AG04449 (cell line): ENCODE measurements around the gene ZNF362.

Experiments used
- CTCF ChIA-PET: fragments of 350-600 bp; formaldehyde crosslinking; extraction: SDS; loops from one replicate; lab custom pipeline; 2021; ENCODE audit warnings: antibody characterized with exemption; lab: Yijun Ruan, JAX
- POLR2A ChIA-PET: fragments of 400-600, 350-600 bp; formaldehyde crosslinking; extraction: SDS; loops from one replicate; lab custom pipeline; 2020; ENCODE audit warnings: antibody characterized with exemption, inconsistent platforms; lab: Yijun Ruan, JAX
- DNase-seq: peaks from one replicate; pipeline ENCODE4 v3.0.0-alpha.2; 2010; ENCODE audit warnings: low read depth, low spot score
- H3K4me3 ChIP-seq: 2 replicates; pipeline ENCODE4 v1.5.1; 2011; ENCODE audit warnings: low read depth, mild to moderate bottlenecking, control low read depth, low read length
- CTCF ChIP-seq: IDR thresholded peaks from one replicate; pipeline ENCODE4 v1.5.1; 2011; ENCODE audit warnings: mild to moderate bottlenecking, moderate library complexity, low read length, control low read depth, inconsistent platforms; ENCODE audit not compliant: insufficient read depth; ENCODE audit errors: missing control alignments

ZNF362 gene

GRCh38 chr1:33332881-33333280 lies 76.6 kb downstream of the ZNF362 start:
- no peak for TF ChIP-seq CTCF
- H3K4me3 ChIP-seq: no peak overlapping the region
- CTCF ChIA-PET: interaction anchor here (0.9 to 1.4 kb wide), 3 partner anchors 10 to 139 kb away, joined by 3 to 5 read pairs (median 4); no protein-coding TSS in a partner anchor
- DNase-seq: no peak
- POLR2A ChIA-PET: interaction anchor here (0.9 kb wide), 1 partner anchor 10 kb away, joined by 3 read pairs; no protein-coding TSS in a partner anchor

GRCh38 chr1:33334081-33334552 lies 77.8 kb downstream of the ZNF362 start:
- no peak for DNase-seq
- no peak overlapping the region for H3K4me3 ChIP-seq
- ChIA-PET CTCF (interaction anchor here (3.1 kb wide), 1 partner anchor 122 kb away, joined by 12 read pairs; no protein-coding TSS in a partner anchor), POLR2A (no interaction called here)
- TF ChIP-seq CTCF: no peak

GRCh38 chr1:33335020-33335419 lies 78.7 kb downstream of the ZNF362 start:
- POLR2A ChIA-PET: interaction anchor here (0.6 kb wide), 1 partner anchor 9 kb away, joined by 3 read pairs; no protein-coding TSS in a partner anchor
- CTCF ChIA-PET: interaction anchor here (1.1 to 3.1 kb wide), 3 partner anchors 28 to 136 kb away, joined by 3 to 12 read pairs (median 6); no protein-coding TSS in a partner anchor
- no peak for DNase-seq
- TF ChIP-seq CTCF: no peak
- no peak overlapping the region for H3K4me3 ChIP-seq

- no peak for TF ChIP-seq CTCF
- ChIA-PET CTCF (interaction anchor here (0.9 to 3.1 kb wide), 4 partner anchors 26 to 133 kb away, joined by 3 to 12 read pairs (median 3); no protein-coding TSS in a partner anchor), POLR2A (no interaction called here)
- no peak overlapping the region for H3K4me3 ChIP-seq
- no peak for DNase-seq
These were observed 80.3 kb downstream of the ZNF362 start for GRCh38 chr1:33336580-33336979.

GRCh38 chr1:33337441-33337840 lies 81.1 kb downstream of the ZNF362 start:
- POLR2A ChIA-PET: interaction anchor here (1.9 kb wide), 1 partner anchor 10 kb away, joined by 8 read pairs; no protein-coding TSS in a partner anchor
- DNase-seq: no peak
- TF ChIP-seq CTCF: no peak
- CTCF ChIA-PET: interaction anchor here (5.4 kb wide), 1 partner anchor 41 kb away, joined by 44 read pairs; no protein-coding TSS in a partner anchor
- H3K4me3 ChIP-seq: no peak overlapping the region

- CTCF ChIA-PET: interaction anchor here (0.8 to 5.4 kb wide), 8 partner anchors 10 to 243 kb away, joined by 3 to 44 read pairs (median 8); no protein-coding TSS in a partner anchor
- POLR2A ChIA-PET: interaction anchor here (1.7 to 1.9 kb wide), 2 partner anchors 8 to 10 kb away, joined by 7 to 8 read pairs; no protein-coding TSS in a partner anchor
- no peak for TF ChIP-seq CTCF
These were observed 81.8 kb downstream of the ZNF362 start for GRCh38 chr1:33338048-33338439.

More at GRCh38 chr1:33338048-33338439, 81.8 kb downstream of the ZNF362 start:
- H3K4me3 ChIP-seq: no peak overlapping the region
- DNase-seq: no peak
